Activated CD4-positive, alpha-beta T cell treated with anti-CD3 and anti-CD28 coated beads, Interleukin-2, amount 50 U/mL, for 48 hours (primary cell): ENCODE data around the gene CMTM8.

ENCODE experiments used
- DNase-seq, 2 experiments: peaks; one replicate each; pipeline ENCODE4 v3.0.0-alpha.2; 2020

CMTM8 gene

GRCh38 chr3:32310336-32310735 is 71.9 kb downstream of the CMTM8 start:
- DNase-seq, result no peak

- no peak for DNase-seq
These were observed 72.7 kb downstream of the CMTM8 start for GRCh38 chr3:32310918-32311839.

- DNase-seq, result no peak
These were observed 73.8 kb downstream of the CMTM8 start for GRCh38 chr3:32312251-32312650.

GRCh38 chr3:32313169-32313568 is 74.7 kb downstream of the CMTM8 start:
- DNase-seq, result no peak

- peak; percentile 27 to 43 for DNase-seq
These were observed 75.4 kb downstream of the CMTM8 start for GRCh38 chr3:32313723-32314473.

- no peak for DNase-seq
These were observed 77.0 kb downstream of the CMTM8 start for GRCh38 chr3:32315441-32315840.

GRCh38 chr3:32316319-32316718 is 77.8 kb downstream of the CMTM8 start:
- DNase-seq, result no peak

GRCh38 chr3:32316976-32317375 is 78.5 kb downstream of the CMTM8 start:
- DNase-seq, result no peak

GRCh38 chr3:32319607-32320006 is 81.1 kb downstream of the CMTM8 start:
- DNase-seq, result no peak

GRCh38 chr3:32320080-32320479 is 81.6 kb downstream of the CMTM8 start:
- no peak for DNase-seq

GRCh38 chr3:32321095-32321790 is 82.8 kb downstream of the CMTM8 start:
- no peak for DNase-seq

GRCh38 chr3:32322311-32322710 is 83.8 kb downstream of the CMTM8 start:
- no peak for DNase-seq

- DNase-seq, result no peak
These were observed 85.1 kb downstream of the CMTM8 start for GRCh38 chr3:32323604-32324003.

- no peak for DNase-seq
These were observed 86.7 kb downstream of the CMTM8 start for GRCh38 chr3:32325201-32325600.

GRCh38 chr3:32325927-32326326 is 87.4 kb downstream of the CMTM8 start:
- no peak for DNase-seq

GRCh38 chr3:32326795-32327194 is 88.3 kb downstream of the CMTM8 start:
- DNase-seq, result no peak

GRCh38 chr3:32334675-32335074 is 96.2 kb downstream of the CMTM8 start:
- DNase-seq, result peak; percentile 62 to 65

- DNase-seq, result peak; percentile 7 to 13
These were observed 97.1 kb downstream of the CMTM8 start for GRCh38 chr3:32335365-32336112.

- DNase-seq, result no peak
These were observed 97.6 kb downstream of the CMTM8 start for GRCh38 chr3:32336113-32336498.

GRCh38 chr3:32337505-32337904 is 99.0 kb downstream of the CMTM8 start:
- no peak for DNase-seq

GRCh38 chr3:32340039-32340438 is 101.6 kb downstream of the CMTM8 start:
- no peak for DNase-seq

GRCh38 chr3:32340611-32341365 is 102.3 kb downstream of the CMTM8 start:
- DNase-seq, result no peak
